ENCODE data around the gene TMEM106C.

TMEM106C gene

GRCh38 chr12:47980779-47981495 lies 17.5 kb downstream of the TMEM106C start:
- DNase-seq = no peak

GRCh38 chr12:47981496-47982260 lies 18.3 kb downstream of the TMEM106C start:
- no peak for DNase-seq

GRCh38 chr12:47982311-47982710 lies 18.9 kb downstream of the TMEM106C start:
- DNase-seq = no peak

- DNase-seq = no peak
Observed at GRCh38 chr12:47982770-47983169, 19.4 kb downstream of the TMEM106C start.

GRCh38 chr12:47983541-47984115 lies 20.2 kb downstream of the TMEM106C start:
- no peak for DNase-seq

- DNase-seq = no peak
Observed at GRCh38 chr12:47984331-47984801, 21.0 kb downstream of the TMEM106C start.

GRCh38 chr12:47985596-47986290 lies 22.3 kb downstream of the TMEM106C start:
- no peak for DNase-seq

GRCh38 chr12:47986291-47986660 lies 22.9 kb downstream of the TMEM106C start:
- no peak for DNase-seq

- DNase-seq = no peak
Observed at GRCh38 chr12:47986832-47987231, 23.4 kb downstream of the TMEM106C start.

GRCh38 chr12:47987411-47988072 lies 24.1 kb downstream of the TMEM106C start:
- DNase-seq = no peak

GRCh38 chr12:47988073-47989022 lies 25.0 kb downstream of the TMEM106C start:
- no peak for DNase-seq

GRCh38 chr12:47989023-47989417 lies 25.6 kb downstream of the TMEM106C start:
- no peak for DNase-seq

- no peak for DNase-seq
Observed at GRCh38 chr12:47989666-47990065, 26.3 kb downstream of the TMEM106C start.

GRCh38 chr12:47990351-47991105 lies 27.1 kb downstream of the TMEM106C start:
- DNase-seq = peak in 4 of 6 experiments; percentile 22 to 72 (median 67)

- DNase-seq = no peak
Observed at GRCh38 chr12:47991106-47992061, 28.0 kb downstream of the TMEM106C start.

- no peak for DNase-seq
Observed at GRCh38 chr12:47992776-47993175, 29.4 kb downstream of the TMEM106C start.

- DNase-seq = no peak
Observed at GRCh38 chr12:47993491-47993890, 30.1 kb downstream of the TMEM106C start.

- DNase-seq = no peak
Observed at GRCh38 chr12:47995981-47996401, 32.6 kb downstream of the TMEM106C start.

- DNase-seq = no peak
Observed at GRCh38 chr12:47997321-47997720, 33.9 kb downstream of the TMEM106C start.

All from stimulated activated naive CD4-positive, alpha-beta T cell (primary cell).